GM12892 (cell line): ENCODE results near the gene LCMT1.

Experiments
- DNase-seq: peaks from one replicate; pipeline ENCODE4 v3.0.0; 2011; ENCODE audit not compliant: insufficient read length
- FAIRE-seq: peaks from 2 replicates; lab custom pipeline; 2011; peaks lifted over from hg19 to GRCh38; lab: Jason Lieb, UNC
- POLR2A ChIP-seq: IDR thresholded peaks from 2 replicates; pipeline ENCODE4 v1.6.1; 2011; ENCODE audit warnings: low read depth, low read length, control low read depth
- POLR2AphosphoS5 ChIP-seq: IDR thresholded peaks from 2 replicates; pipeline ENCODE4 v1.6.1; 2011; ENCODE audit warnings: low read depth, low read length, control low read depth
- TAF1 ChIP-seq: IDR thresholded peaks from 2 replicates; pipeline ENCODE4 v1.6.1; 2011; ENCODE audit warnings: low read depth, mild to moderate bottlenecking, control low read depth, low read length, borderline replicate concordance

LCMT1 gene

GRCh38 chr16:25219070-25219737 is 107.7 kb downstream of the LCMT1 start:
- DNase-seq (no peak), FAIRE-seq (no peak)
- no peak for TF ChIP-seq TAF1
- no peak for TF ChIP-seq POLR2A
- TF ChIP-seq POLR2AphosphoS5: no peak

- TF ChIP-seq POLR2AphosphoS5 (no peak), TAF1 (no peak), POLR2A (no peak)
- no peak for FAIRE-seq
- DNase-seq: no peak
These were observed 111.4 kb downstream of the LCMT1 start for GRCh38 chr16:25222959-25223358.

- no peak for FAIRE-seq
- TF ChIP-seq POLR2A (no peak), POLR2AphosphoS5 (no peak), TAF1 (no peak)
- DNase-seq: no peak
These were observed 112.4 kb downstream of the LCMT1 start for GRCh38 chr16:25223964-25224363.

GRCh38 chr16:25224731-25225319 is 113.3 kb downstream of the LCMT1 start:
- TF ChIP-seq POLR2A: no peak
- no peak for TF ChIP-seq TAF1
- TF ChIP-seq POLR2AphosphoS5: no peak
- FAIRE-seq (no peak), DNase-seq (no peak)
